ENCODE data around the gene LCE3B. TPM values are rescaled to one million over a fixed set of nuclear protein-coding genes. Genes with fewer than 3 reads are reported as not detected.

The LCE3B gene
- total RNA-seq, 1 experiment from 2014 or later = not detected

DNA sequence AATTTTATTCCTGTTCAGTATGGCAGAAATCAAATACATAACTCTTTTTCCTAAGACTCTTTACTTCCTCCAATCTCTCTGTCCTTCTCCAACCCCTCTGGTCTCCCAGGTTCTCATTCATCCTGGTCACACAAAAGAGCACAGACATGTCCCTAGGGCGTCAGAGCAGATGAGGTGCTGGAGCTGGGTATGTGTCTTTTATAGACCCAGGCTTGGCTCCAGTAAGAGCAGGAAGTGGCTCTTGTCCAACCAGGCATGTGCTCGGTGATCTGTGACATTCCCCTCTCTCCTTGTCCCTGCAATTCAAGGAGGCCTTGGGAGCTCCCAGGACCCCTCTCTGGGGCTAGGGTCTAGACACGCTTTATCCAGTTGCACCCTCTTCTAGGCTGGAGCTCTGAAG lies 31.5 kb downstream of the LCE3B start:
- in situ Hi-C loops (cut with HindIII; ENCODE audit: low pct_unique_long_range_greater_than_20kb, low sequenced_read_pairs) = no loop called here
- DNase-seq (ENCODE audit: low read depth, low spot score) = no peak

DNA sequence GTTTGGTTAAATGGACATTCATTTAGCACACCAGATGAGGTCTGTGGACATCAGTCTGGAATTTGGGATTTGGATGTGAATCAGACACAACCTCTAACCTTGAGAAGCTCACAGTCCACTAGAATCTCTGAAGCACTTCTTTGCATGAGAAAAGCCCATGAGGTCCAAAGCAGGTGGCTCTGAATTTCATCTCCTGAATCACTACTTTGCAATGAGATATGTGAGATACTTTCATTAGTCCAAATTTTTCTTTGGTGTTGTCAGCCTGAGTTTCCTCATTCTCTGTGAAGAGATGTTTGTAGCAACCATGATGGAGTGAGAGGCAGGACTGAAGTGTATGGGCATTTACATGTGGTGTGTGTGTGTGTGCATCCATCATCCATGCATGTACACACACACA lies 33.0 kb downstream of the LCE3B start:
- no peak for DNase-seq (ENCODE audit: low read depth, low spot score)
- in situ Hi-C loops (cut with HindIII; ENCODE audit: low pct_unique_long_range_greater_than_20kb, low sequenced_read_pairs) = no loop called here

DNA sequence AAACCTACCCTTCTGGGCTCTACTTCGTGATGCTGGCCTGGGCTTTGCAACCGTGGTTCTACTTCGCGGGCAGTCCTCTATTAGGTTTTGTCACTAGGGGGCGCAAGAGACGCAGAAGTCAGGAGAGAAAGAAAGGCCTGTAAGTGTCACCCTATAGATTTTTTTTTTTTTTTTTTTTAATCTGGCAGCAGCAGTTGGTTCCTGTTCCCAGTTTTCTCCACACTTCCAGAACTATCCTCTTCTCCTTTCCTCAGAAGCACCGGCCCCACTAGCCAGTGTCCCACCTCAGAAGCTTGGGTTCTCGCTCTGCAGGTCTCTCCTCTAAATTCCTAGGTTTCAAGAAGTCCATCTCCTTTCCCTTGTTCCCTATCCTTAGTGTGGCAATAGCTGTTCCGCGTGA lies 40.5 kb downstream of the LCE3B start:
- DNase-seq (ENCODE audit: low read depth, low spot score) = peak; percentile 91

DNA sequence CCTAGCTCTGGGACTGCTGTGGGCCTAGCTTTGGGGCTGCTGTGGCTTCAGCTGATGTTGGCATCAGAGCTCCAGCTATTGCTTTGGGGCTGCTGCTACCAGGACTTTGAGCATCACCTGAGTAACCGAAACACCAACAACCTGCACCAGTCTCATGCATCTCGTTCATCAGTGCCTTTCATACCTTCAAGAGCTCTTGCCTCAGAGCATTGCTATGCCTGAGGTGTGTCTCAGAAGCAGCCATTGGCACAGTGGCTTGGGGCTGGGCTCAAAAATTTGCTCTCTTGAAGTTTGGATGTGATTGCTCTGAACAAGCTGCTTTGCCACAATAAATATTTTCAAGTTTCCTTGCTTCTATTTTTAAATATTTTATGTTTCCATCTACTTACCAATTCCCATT lies 42.8 kb downstream of the LCE3B start:
- no peak for DNase-seq (ENCODE audit: low read depth, low spot score)
- in situ Hi-C loops (cut with HindIII; ENCODE audit: low pct_unique_long_range_greater_than_20kb, low sequenced_read_pairs) = no loop called here

More for the DNA sequence above, 40.5 kb downstream of the LCE3B start:
- in situ Hi-C loops (cut with HindIII; ENCODE audit: low pct_unique_long_range_greater_than_20kb, low sequenced_read_pairs) = no loop called here

DNA sequence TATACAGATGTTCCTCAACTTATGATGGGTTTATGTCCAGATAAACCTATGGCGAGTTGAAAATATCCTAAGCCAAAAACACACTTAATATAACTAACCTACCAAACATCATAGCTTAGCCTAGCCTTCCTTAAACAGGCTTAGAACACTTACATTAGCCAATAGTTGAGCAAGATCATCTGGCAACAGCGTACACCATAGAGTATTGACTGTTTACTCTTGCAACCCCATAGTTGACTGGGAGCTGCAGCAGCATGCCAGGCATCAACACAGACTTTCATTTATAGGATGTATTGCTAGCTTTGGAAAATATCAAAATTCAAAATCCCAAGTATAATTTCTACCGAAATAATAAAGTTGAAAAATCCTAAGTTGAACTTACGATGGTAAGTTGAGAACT lies 44.1 kb downstream of the LCE3B start:
- in situ Hi-C loops (cut with HindIII; ENCODE audit: low pct_unique_long_range_greater_than_20kb, low sequenced_read_pairs) = no loop called here
- DNase-seq (ENCODE audit: low read depth, low spot score) = no peak

DNA sequence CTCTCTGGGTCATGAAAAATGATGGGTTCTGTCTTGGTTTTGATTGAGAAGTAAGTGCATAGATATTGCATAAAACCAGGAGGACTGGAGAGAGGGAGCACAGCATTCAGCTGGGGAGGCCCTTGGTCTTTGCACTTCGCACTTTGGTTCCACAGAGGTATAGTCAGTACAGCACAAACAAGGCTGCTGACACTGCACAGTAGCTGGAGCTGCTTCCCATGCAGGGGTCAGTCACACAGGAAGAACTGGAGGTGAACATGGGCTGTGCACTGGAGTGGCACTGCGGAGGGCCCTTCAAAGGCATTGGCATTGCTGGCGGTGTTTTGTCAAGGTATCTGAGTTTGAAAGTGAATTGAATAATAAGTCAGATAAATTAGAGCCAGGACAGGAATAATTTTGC lies 45.0 kb downstream of the LCE3B start:
- no peak for DNase-seq (ENCODE audit: low read depth, low spot score)
- in situ Hi-C loops (cut with HindIII; ENCODE audit: low pct_unique_long_range_greater_than_20kb, low sequenced_read_pairs) = no loop called here

DNA sequence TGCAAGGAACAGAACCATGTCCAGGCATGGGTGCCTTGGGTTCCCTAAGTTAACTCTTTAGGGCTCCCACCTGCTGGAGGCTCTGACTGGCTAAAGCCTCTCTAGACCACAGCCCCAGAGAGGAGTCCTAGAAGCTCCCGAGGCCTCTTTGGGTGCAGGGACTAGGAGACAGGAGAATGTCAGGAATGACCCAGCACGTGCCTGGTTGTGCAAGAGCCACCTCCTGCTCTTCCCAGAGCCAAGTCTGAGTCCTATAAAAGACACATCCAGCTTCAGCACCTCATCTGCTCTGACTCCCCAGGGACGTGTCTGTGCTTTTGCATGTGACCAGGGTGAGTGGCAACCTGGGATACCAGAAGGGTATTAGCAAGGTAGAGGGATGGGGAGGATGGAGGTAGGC lies 49.5 kb downstream of the LCE3B start, which contains the start of gene LCE2D:
Gene LCE2D, plus strand, starts transcription at position 283 of the 400 bp plus-strand sequence. CDS start 726 bp downstream, outside the sequence.
- no peak for DNase-seq (ENCODE audit: low read depth, low spot score)
- in situ Hi-C loops (cut with HindIII; ENCODE audit: low pct_unique_long_range_greater_than_20kb, low sequenced_read_pairs) = no loop called here

Small RNAs within 50 kb of the gene (small RNA-seq; reads per million reads assigned to genes)
- gene LCE3A (0 reads per million in 2 experiments), gene LCE3B (0 reads per million in 2 experiments)

Other genes starting within 250 kb of the LCE3B start
- gene CRNN, start 199.5 kb upstream of the LCE3B start, total RNA-seq (2014; rRNA removed; shearing (Covaris generic)) = not detected in 2 replicates
- not detected in 2 replicates for gene LCE5A, start 103.0 kb upstream of the LCE3B start, total RNA-seq (2014; rRNA removed; shearing (Covaris generic))
- not detected in 2 replicates for gene CRCT1, start 99.3 kb upstream of the LCE3B start, total RNA-seq (2014; rRNA removed; shearing (Covaris generic))
- not detected in 2 replicates for gene LCE3E, start 47.0 kb upstream of the LCE3B start, total RNA-seq (2014; rRNA removed; shearing (Covaris generic))
- not detected in 2 replicates for gene LCE3D, start 33.3 kb upstream of the LCE3B start, total RNA-seq (2014; rRNA removed; shearing (Covaris generic))
- gene LCE3C, start 13.6 kb upstream of the LCE3B start, total RNA-seq (2014; rRNA removed; shearing (Covaris generic)) = not detected in 2 replicates
- not detected in 2 replicates for gene LCE3A, start 9.3 kb downstream of the LCE3B start, total RNA-seq (2014; rRNA removed; shearing (Covaris generic))
- gene LCE2D, start 49.6 kb downstream of the LCE3B start, total RNA-seq (2014; rRNA removed; shearing (Covaris generic)) = not detected in 2 replicates
- not detected in 2 replicates for gene LCE2C, start 61.5 kb downstream of the LCE3B start, total RNA-seq (2014; rRNA removed; shearing (Covaris generic))
- gene LCE2B, start 72.3 kb downstream of the LCE3B start, total RNA-seq (2014; rRNA removed; shearing (Covaris generic)) = not detected in 2 replicates
- 2.5 and 3.3 TPM in 2 replicates for gene LCE2A, start 84.5 kb downstream of the LCE3B start, total RNA-seq (2014; rRNA removed; shearing (Covaris generic))
- gene LCE4A, start 94.3 kb downstream of the LCE3B start, total RNA-seq (2014; rRNA removed; shearing (Covaris generic)) = not detected in 2 replicates
- gene KPRP, start 144.2 kb downstream of the LCE3B start, total RNA-seq (2014; rRNA removed; shearing (Covaris generic)) = not detected in 2 replicates
- gene LCE1F, start 161.3 kb downstream of the LCE3B start, total RNA-seq (2014; rRNA removed; shearing (Covaris generic)) = not detected in 2 replicates
- not detected in 2 replicates for gene LCE1E, start 172.4 kb downstream of the LCE3B start, total RNA-seq (2014; rRNA removed; shearing (Covaris generic))
- gene LCE1D, start 182.9 kb downstream of the LCE3B start, total RNA-seq (2014; rRNA removed; shearing (Covaris generic)) = not detected in 2 replicates
- not detected in 2 replicates for gene LCE1C, start 192.8 kb downstream of the LCE3B start, total RNA-seq (2014; rRNA removed; shearing (Covaris generic))
- gene LCE1B, start 198.2 kb downstream of the LCE3B start, total RNA-seq (2014; rRNA removed; shearing (Covaris generic)) = not detected in 2 replicates
- not detected in 2 replicates for gene LCE1A, start 213.7 kb downstream of the LCE3B start, total RNA-seq (2014; rRNA removed; shearing (Covaris generic))
- gene LCE6A, start 229.0 kb downstream of the LCE3B start, total RNA-seq (2014; rRNA removed; shearing (Covaris generic)) = not detected in 2 replicates
- not detected in 2 replicates for gene LCE7A, start 246.2 kb downstream of the LCE3B start, total RNA-seq (2014; rRNA removed; shearing (Covaris generic))